GM23338 (cell line): ENCODE measurements around the gene HCST. TPM values are rescaled to one million over a fixed set of nuclear protein-coding genes. Genes with fewer than 3 reads are reported as not detected.

Experiments
- ATAC-seq: fragments of 200-7000 bp; cut with Tn5 transposase; 3 replicates; pipeline ENCODE4 v1.9.1; 2020
- DNase-seq: peaks from one replicate; pipeline ENCODE4 v3.0.0-alpha.2; 2015; ENCODE audit warnings: low spot score
- H2AFZ ChIP-seq: fragments of 200-600 bp; sonication (generic); 2 replicates; pipeline ENCODE4 v1.8.0; 2016; ENCODE audit warnings: antibody characterized with exemption, mild to moderate bottlenecking, moderate library complexity
- H3F3A ChIP-seq: fragments of 200-600 bp; sonication (generic); replicated peaks from 2 replicates; pipeline ENCODE4 v1.8.0; 2017; ENCODE audit warnings: antibody characterized with exemption, mixed run types, low read depth
- H3K27ac ChIP-seq: fragments of 200-600 bp; sonication (generic); 2 replicates; pipeline ENCODE4 v1.6.1; 2016; ENCODE audit warnings: low read depth
- H3K27me3 ChIP-seq: fragments of 200-600 bp; sonication (generic); 2 replicates; pipeline ENCODE4 v1.8.0; 2016; ENCODE audit warnings: mild to moderate bottlenecking, mixed run types, moderate library complexity; ENCODE audit not compliant: insufficient read depth
- H3K36me3 ChIP-seq: fragments of 200-600 bp; sonication (generic); 2 replicates; pipeline ENCODE4 v1.8.0; 2016; ENCODE audit warnings: mild to moderate bottlenecking; ENCODE audit not compliant: insufficient read depth
- H3K4me1 ChIP-seq: fragments of 200-600 bp; sonication (generic); 2 replicates; pipeline ENCODE4 v1.8.0; 2016; ENCODE audit warnings: mild to moderate bottlenecking, moderate library complexity; ENCODE audit not compliant: insufficient read depth
- H3K4me2 ChIP-seq: fragments of 200-600 bp; sonication (generic); 2 replicates; pipeline ENCODE4 v1.7.1; 2017; ENCODE audit warnings: mixed run types
- H3K4me3 ChIP-seq: fragments of 200-600 bp; sonication (generic); 2 replicates; pipeline ENCODE4 v1.6.1; 2016; ENCODE audit warnings: mixed run types
- H3K79me2 ChIP-seq: fragments of 200-600 bp; sonication (generic); replicated peaks from 2 replicates; pipeline ENCODE4 v1.8.0; 2017; ENCODE audit warnings: mild to moderate bottlenecking; ENCODE audit not compliant: insufficient read depth
- H3K9me2 ChIP-seq: fragments of 200-600 bp; sonication (generic); 2 replicates; pipeline ENCODE4 v1.8.0; 2017; ENCODE audit not compliant: insufficient read depth
- H4K20me1 ChIP-seq: fragments of 200-600 bp; sonication (generic); replicated peaks from 2 replicates; pipeline ENCODE4 v1.8.0; 2017; ENCODE audit warnings: mild to moderate bottlenecking; ENCODE audit not compliant: insufficient read depth
- H3K27ac Mint-ChIP-seq: 2 replicates; pipeline ENCODE4 v1.8.0; 2020; ENCODE audit warnings: inconsistent platforms, mild to moderate bottlenecking, moderate library complexity, mixed read lengths
- H3K27me3 Mint-ChIP-seq: 3 replicates; pipeline ENCODE4 v1.8.0; 2022; ENCODE audit warnings: low read depth, mild to moderate bottlenecking, moderate library complexity, mixed read lengths, inconsistent platforms; ENCODE audit not compliant: insufficient read depth, poor library complexity
- H3K36me3 Mint-ChIP-seq: 3 replicates; pipeline ENCODE4 v1.8.0; 2021; ENCODE audit warnings: low read depth, mild to moderate bottlenecking, inconsistent platforms, moderate library complexity, mixed read lengths
- H3K4me1 Mint-ChIP-seq: 3 replicates; pipeline ENCODE4 v1.8.0; 2020; ENCODE audit warnings: mild to moderate bottlenecking, inconsistent platforms, mixed read lengths
- H3K4me3 Mint-ChIP-seq: 3 replicates; pipeline ENCODE4 v1.8.0; 2021; ENCODE audit warnings: moderate library complexity, mild to moderate bottlenecking, inconsistent platforms, mixed read lengths
- H3K9me3 Mint-ChIP-seq: 3 replicates; pipeline ENCODE4 v1.8.0; 2020; ENCODE audit warnings: moderate library complexity, mild to moderate bottlenecking, inconsistent platforms, mixed read lengths
- CREB1 ChIP-seq: fragments of 250-450 bp; sonication (Bioruptor Pico); IDR thresholded peaks from 2 replicates; pipeline ENCODE4 v1.5.0; 2020; ENCODE audit warnings: low read depth, mild to moderate bottlenecking, moderate library complexity
- CTCF ChIP-seq, 2 experiments: fragments of 200-600 bp in 1 of 2; sonication (generic) in 1 of 2; conservative IDR thresholded peaks; 2 replicates each; pipeline versions ENCODE4 v1.5.1 to v1.6.1; 2016 to 2017; ENCODE audit warnings: antibody characterized with exemption in 2 of 2, low read depth in 2 of 2, mild to moderate bottlenecking in 2 of 2, moderate library complexity in 1 of 2
- ETS1 ChIP-seq: IDR thresholded peaks from 2 replicates; pipeline ENCODE4 v1.6.1; 2016; ENCODE audit warnings: antibody characterized with exemption
- JUNB ChIP-seq: IDR thresholded peaks from one replicate; pipeline ENCODE4 v1.6.1; 2016; ENCODE audit warnings: antibody characterized with exemption; ENCODE audit not compliant: unreplicated experiment
- POLR2AphosphoS5 ChIP-seq: IDR thresholded peaks from 2 replicates; pipeline ENCODE4 v1.6.1; 2016; ENCODE audit warnings: antibody characterized with exemption, low read depth
- REST ChIP-seq: IDR thresholded peaks from one replicate; pipeline ENCODE4 v1.6.1; 2018; ENCODE audit warnings: antibody characterized with exemption; ENCODE audit not compliant: unreplicated experiment
- STAT1 ChIP-seq: IDR thresholded peaks from one replicate; pipeline ENCODE4 v1.6.1; 2016; ENCODE audit warnings: antibody characterized with exemption; ENCODE audit not compliant: unreplicated experiment
- ZNF114 ChIP-seq: fragments of 250-450 bp; sonication (Bioruptor Pico); IDR thresholded peaks from 2 replicates; pipeline ENCODE4 v1.5.0; 2020; ENCODE audit warnings: mild to moderate bottlenecking, moderate library complexity
- ZNF331 ChIP-seq: fragments of 250-450 bp; sonication (Bioruptor Pico); IDR thresholded peaks from 2 replicates; pipeline ENCODE4 v1.5.0; 2020; ENCODE audit warnings: low read depth, mild to moderate bottlenecking, moderate library complexity
- ZNF462 ChIP-seq: fragments of 250-450 bp; sonication (Bioruptor Pico); IDR thresholded peaks from 2 replicates; pipeline ENCODE4 v1.5.0; 2020; ENCODE audit warnings: mild to moderate bottlenecking, moderate library complexity
- polyA plus RNA-seq: library from polyadenylated mRNA; unstranded; fragments of >200 nt; fragmentation: Nextera tagmentation; extraction: Ambion mirVana; gene quantifications from 2 replicates; pipeline ENCODE4 v1.2.1, GENCODE V29; 2016
- total RNA-seq: library from RNA; depleted of rRNA; stranded (reverse); fragments of >200 nt; shearing (Covaris generic); gene quantifications from 2 replicates; pipeline ENCODE4 v1.2.3, GENCODE V29; 2014

HCST gene
- total and polyA plus RNA-seq, 2 experiments from 2014 or later, result 2.1 TPM; not detected in 1

- Mint-ChIP-seq H3K27ac (peak overlapping the region; percentile 94), H3K27me3 (peaks cover 20% of the 10 kb centered on the region), H3K9me3 (no peaks in the 10 kb centered on the region; the same call in 2 of the 3 replicates), H3K4me1 (peaks cover 19% of the 10 kb centered on the region), H3K36me3 (no peaks in the 10 kb centered on the region; the same call in 2 of the 3 replicates), H3K4me3 (peak overlapping the region; percentile 67)
- no peaks in the 10 kb centered on the region for H3K27me3 ChIP-seq
- peaks cover 17% of the 10 kb centered on the region; the same call in 1 of the 2 replicates for H3K4me1 ChIP-seq
- TF ChIP-seq STAT1 (no peak), POLR2AphosphoS5 (peak; percentile 99), REST (no peak), ZNF331 (CRISPR knock-in tag) (no peak), ZNF114 (CRISPR knock-in tag) (no peak), JUNB (no peak), ZNF462 (no peak), CREB1 (CRISPR knock-in tag) (peak; percentile 67), ETS1 (peak; percentile 95), CTCF (conservative IDR thresholded peaks at IDR 0.05; ENCODE audit: low read depth in 2 of 2) (peak; percentile 76 to 98)
- H3K4me3 ChIP-seq, result peak overlapping the region; percentile 46
- H3K4me2 ChIP-seq, result peak overlapping the region; percentile 72
- peaks cover 13% of the 10 kb centered on the region for H3F3A ChIP-seq
- ATAC-seq (peak; percentile 89), DNase-seq (peak; percentile 99)
- H3K79me2 ChIP-seq, result no peaks in the 10 kb centered on the region
- no peak overlapping the region for H3K27ac ChIP-seq
- H2AFZ ChIP-seq, result no peak overlapping the region
- no peaks in the 10 kb centered on the region for H4K20me1 ChIP-seq
- H3K9me2 ChIP-seq, result peaks cover 3% of the 10 kb centered on the region; the same call in 1 of the 2 replicates
- no peaks in the 10 kb centered on the region for H3K36me3 ChIP-seq
These were observed 29.0 kb downstream of the HCST start for GRCh38 chr19:35931161-35931873.
